LNCaP clone FGC (cell line): ENCODE measurements around the gene TMC1.

ENCODE experiments used
- DNase-seq: peaks from one replicate; pipeline ENCODE4 v3.0.0-alpha.2; 2011; ENCODE audit warnings: low read depth
- H3K4me3 ChIP-seq: 2 replicates; pipeline ENCODE4 v1.5.1; 2011; ENCODE audit warnings: mild to moderate bottlenecking, low read depth, low read length, control low read depth
- CTCF ChIP-seq: IDR thresholded peaks from 2 replicates; pipeline ENCODE4 v1.5.1; 2012; ENCODE audit warnings: mild to moderate bottlenecking; ENCODE audit not compliant: control insufficient read depth, insufficient read depth; ENCODE audit errors: extremely low read depth

TMC1 gene

GRCh38 chr9:72527801-72528195 is 6.4 kb downstream of the TMC1 start:
- no peak overlapping the region for H3K4me3 ChIP-seq
- DNase-seq: no peak
- no peak for TF ChIP-seq CTCF

- no peak overlapping the region for H3K4me3 ChIP-seq
- DNase-seq: no peak
- TF ChIP-seq CTCF: no peak
Observed at GRCh38 chr9:72529531-72529930, 8.1 kb downstream of the TMC1 start.

GRCh38 chr9:72533322-72533721 is 11.9 kb downstream of the TMC1 start:
- no peak for TF ChIP-seq CTCF
- DNase-seq: peak; percentile 78
- no peak overlapping the region for H3K4me3 ChIP-seq

GRCh38 chr9:72534931-72535330 is 13.5 kb downstream of the TMC1 start:
- DNase-seq: no peak
- no peak overlapping the region for H3K4me3 ChIP-seq
- TF ChIP-seq CTCF: no peak

GRCh38 chr9:72537011-72537545 is 15.7 kb downstream of the TMC1 start:
- TF ChIP-seq CTCF: no peak
- H3K4me3 ChIP-seq: no peak overlapping the region
- DNase-seq: no peak

GRCh38 chr9:72537671-72538070 is 16.3 kb downstream of the TMC1 start:
- DNase-seq: no peak
- no peak overlapping the region for H3K4me3 ChIP-seq
- no peak for TF ChIP-seq CTCF

- no peak for DNase-seq
- no peak for TF ChIP-seq CTCF
- no peak overlapping the region for H3K4me3 ChIP-seq
Observed at GRCh38 chr9:72538921-72539702, 17.7 kb downstream of the TMC1 start.
